Vagina (tissue), 2 donors: ENCODE measurements around the gene GREB1.

Experiments
- CTCF ChIP-seq, 3 experiments: fragments of 450-650 bp in 2 of 3; fragments of 200-600 bp in 1 of 3; sonication (generic) in 1 of 3; IDR thresholded peaks; one replicate each; pipeline ENCODE4 v1.5.1; 2017 to 2019; ENCODE audit warnings: antibody characterized with exemption in 3 of 3, mild to moderate bottlenecking in 2 of 3, moderate library complexity in 2 of 3
- POLR2A ChIP-seq, 2 donors: fragments of 450-650 bp; IDR thresholded peaks; one replicate each; pipeline ENCODE4 v1.6.1; 2017; ENCODE audit warnings: antibody characterized with exemption in 2 of 2, mild to moderate bottlenecking in 2 of 2, moderate library complexity in 2 of 2
- POLR2AphosphoS5 ChIP-seq, 2 donors: sonication (generic); formaldehyde crosslinking; IDR thresholded peaks; one replicate each; pipeline ENCODE4 v1.9.0; 2017; ENCODE audit warnings: antibody characterized with exemption in 2 of 2, mild to moderate bottlenecking in 2 of 2, low read depth in 1 of 2; ENCODE audit not compliant: insufficient read depth in 1 of 2

- no peak for TF ChIP-seq CTCF (IDR thresholded peaks at IDR 0.05)
- no peak for TF ChIP-seq POLR2A (IDR thresholded peaks at IDR 0.05)
- TF ChIP-seq POLR2AphosphoS5 (IDR thresholded peaks at IDR 0.05; ENCODE audit: insufficient read depth in 1 of 2, low read depth in 1 of 2): no peak
These were observed 8.5 kb downstream of the GREB1 start for GRCh38 chr2:11542275-11542819.
